Activated CD4-positive, alpha-beta memory T cell treated with anti-CD3 and anti-CD28 coated beads, Interleukin-2, amount 10 ng/mL, durations not matched to agents 7 days and 5 days (primary cell): ENCODE results near the gene STK4. TPM values are rescaled to one million over a fixed set of nuclear protein-coding genes. Genes with fewer than 3 reads are reported as not detected.
A peak's percentile ranks its signal among the peaks of the same experiment; 100 is the strongest.

ENCODE experiments used
- CTCF ChIA-PET: fragments of 350-600 bp; sonication (Branson Sonifier 250); formaldehyde crosslinking; loops from one replicate; lab custom pipeline; 2021; ENCODE audit warnings: antibody characterized with exemption, inconsistent platforms; lab: Charles Lee
- POLR2A ChIA-PET: fragments of 350-600 bp; sonication (Branson Sonifier 250); formaldehyde crosslinking; loops from one replicate; lab custom pipeline; 2021; ENCODE audit warnings: antibody characterized with exemption; lab: Charles Lee
- DNase-seq: peaks from one replicate; pipeline ENCODE4 v3.0.0-alpha.2; 2020
- H3K27ac Mint-ChIP-seq: one replicate; pipeline ENCODE4 v1.8.0; 2021; ENCODE audit warnings: mild to moderate bottlenecking, mixed read lengths
- H3K27me3 Mint-ChIP-seq: one replicate; pipeline ENCODE4 v1.8.0; 2021; ENCODE audit warnings: mixed read lengths
- H3K36me3 Mint-ChIP-seq: one replicate; pipeline ENCODE4 v1.8.0; 2021; ENCODE audit warnings: low read depth, mixed read lengths
- H3K4me1 Mint-ChIP-seq: one replicate; pipeline ENCODE4 v1.8.0; 2021; ENCODE audit warnings: mixed read lengths
- H3K4me3 Mint-ChIP-seq: one replicate; pipeline ENCODE4 v1.8.0; 2021; ENCODE audit warnings: mild to moderate bottlenecking, mixed read lengths
- H3K9me3 Mint-ChIP-seq: one replicate; pipeline ENCODE4 v1.8.0; 2021; ENCODE audit warnings: mixed read lengths
- total RNA-seq, 2 experiments: library from RNA; stranded (reverse); gene quantifications; one replicate each; pipeline ENCODE4 v1.2.3, GENCODE V29; 2021

The STK4 gene
- total RNA-seq, 2 experiments from 2014 or later: 204 to 213 TPM

- H3K27ac Mint-ChIP-seq: peak overlapping the region; percentile 28
- no peaks in the 10 kb centered on the region for H3K27me3 Mint-ChIP-seq
- POLR2A ChIA-PET: no interaction called here
- no peak overlapping the region for H3K4me3 Mint-ChIP-seq
- CTCF ChIA-PET: interaction anchor here (1.6 kb wide), 1 partner anchor 11 kb away, joined by 9 read pairs; no protein-coding TSS in a partner anchor
- peaks cover 81% of the 10 kb centered on the region for H3K36me3 Mint-ChIP-seq
- peaks cover 4% of the 10 kb centered on the region for H3K9me3 Mint-ChIP-seq
- H3K4me1 Mint-ChIP-seq: no peaks in the 10 kb centered on the region
- DNase-seq: no peak
These were observed 119.6 kb downstream of the STK4 start for GRCh38 chr20:45085867-45086266.

- Mint-ChIP-seq H3K27me3 (no peaks in the 10 kb centered on the region), H3K4me1 (no peaks in the 10 kb centered on the region), H3K4me3 (no peak overlapping the region), H3K27ac (no peak overlapping the region), H3K36me3 (peaks cover 76% of the 10 kb centered on the region), H3K9me3 (no peaks in the 10 kb centered on the region)
- CTCF ChIA-PET: interaction anchor here (0.8 to 1.6 kb wide), 2 partner anchors 8 to 9 kb away, joined by 5 to 9 read pairs; no protein-coding TSS in a partner anchor
- DNase-seq: no peak
- POLR2A ChIA-PET: interaction anchor here (0.8 kb wide), 1 partner anchor 207 kb away, joined by 3 read pairs; no protein-coding TSS in a partner anchor
These were observed 120.9 kb downstream of the STK4 start for GRCh38 chr20:45087097-45087790.

GRCh38 chr20:45087814-45088213, 121.5 kb downstream of the STK4 start:
- Mint-ChIP-seq H3K4me1 (no peaks in the 10 kb centered on the region), H3K4me3 (no peak overlapping the region), H3K36me3 (peaks cover 70% of the 10 kb centered on the region), H3K9me3 (no peaks in the 10 kb centered on the region), H3K27ac (no peak overlapping the region), H3K27me3 (no peaks in the 10 kb centered on the region)
- ChIA-PET CTCF (no interaction called here), POLR2A (no interaction called here)
- no peak for DNase-seq

GRCh38 chr20:45088247-45088646, 121.9 kb downstream of the STK4 start:
- DNase-seq: no peak
- ChIA-PET CTCF (no interaction called here), POLR2A (no interaction called here)
- Mint-ChIP-seq H3K27ac (no peak overlapping the region), H3K9me3 (no peaks in the 10 kb centered on the region), H3K36me3 (peaks cover 66% of the 10 kb centered on the region), H3K27me3 (no peaks in the 10 kb centered on the region), H3K4me3 (no peak overlapping the region), H3K4me1 (no peaks in the 10 kb centered on the region)

- Mint-ChIP-seq H3K27me3 (no peaks in the 10 kb centered on the region), H3K4me1 (no peaks in the 10 kb centered on the region), H3K36me3 (peaks cover 49% of the 10 kb centered on the region), H3K9me3 (no peaks in the 10 kb centered on the region), H3K4me3 (no peak overlapping the region), H3K27ac (no peak overlapping the region)
- ChIA-PET CTCF (no interaction called here), POLR2A (no interaction called here)
- DNase-seq: no peak
These were observed 124.2 kb downstream of the STK4 start for GRCh38 chr20:45090481-45090880.

GRCh38 chr20:45091366-45091765, 125.1 kb downstream of the STK4 start:
- CTCF ChIA-PET: no interaction called here
- Mint-ChIP-seq H3K9me3 (no peaks in the 10 kb centered on the region), H3K27me3 (no peaks in the 10 kb centered on the region), H3K4me1 (no peaks in the 10 kb centered on the region), H3K4me3 (no peak overlapping the region), H3K27ac (no peak overlapping the region), H3K36me3 (peaks cover 40% of the 10 kb centered on the region)
- POLR2A ChIA-PET: no interaction called here
- no peak for DNase-seq

GRCh38 chr20:45092898-45093297, 126.6 kb downstream of the STK4 start:
- CTCF ChIA-PET: interaction anchor here (0.5 to 7.6 kb wide), 5 partner anchors 10 to 345 kb away, joined by 3 to 75 read pairs (median 3); no protein-coding TSS in a partner anchor
- no peak overlapping the region for H3K27ac Mint-ChIP-seq
- H3K4me1 Mint-ChIP-seq: peaks cover 5% of the 10 kb centered on the region
- no peak for DNase-seq
- no peaks in the 10 kb centered on the region for H3K9me3 Mint-ChIP-seq
- H3K4me3 Mint-ChIP-seq: no peak overlapping the region
- H3K27me3 Mint-ChIP-seq: peaks cover 14% of the 10 kb centered on the region
- H3K36me3 Mint-ChIP-seq: peaks cover 29% of the 10 kb centered on the region
- POLR2A ChIA-PET: interaction anchor here (0.7 kb wide), 1 partner anchor 212 kb away, joined by 3 read pairs; no protein-coding TSS in a partner anchor

- DNase-seq: no peak
- H3K27me3 Mint-ChIP-seq: peaks cover 21% of the 10 kb centered on the region
- H3K27ac Mint-ChIP-seq: no peak overlapping the region
- CTCF ChIA-PET: interaction anchor here (1.0 to 7.6 kb wide), 7 partner anchors 11 to 198 kb away, joined by 3 to 75 read pairs (median 28); no protein-coding TSS in a partner anchor
- H3K36me3 Mint-ChIP-seq: peaks cover 20% of the 10 kb centered on the region
- peaks cover 9% of the 10 kb centered on the region for H3K4me1 Mint-ChIP-seq
- POLR2A ChIA-PET: interaction anchor here (1.2 kb wide), 1 partner anchor 52 kb away, joined by 3 read pairs; no protein-coding TSS in a partner anchor
- H3K9me3 Mint-ChIP-seq: no peaks in the 10 kb centered on the region
- H3K4me3 Mint-ChIP-seq: no peak overlapping the region
These were observed 127.9 kb downstream of the STK4 start for GRCh38 chr20:45094201-45094600.

- Mint-ChIP-seq H3K36me3 (peaks cover 16% of the 10 kb centered on the region), H3K9me3 (no peaks in the 10 kb centered on the region)
- POLR2A ChIA-PET: interaction anchor here (1.2 to 1.4 kb wide), 2 partner anchors 51 to 195 kb away, joined by 4 to 7 read pairs; no protein-coding TSS in a partner anchor
These were observed 128.7 kb downstream of the STK4 start for GRCh38 chr20:45094864-45095574.

GRCh38 chr20:45095805-45096238, 129.5 kb downstream of the STK4 start:
- ChIA-PET CTCF (interaction anchor here (0.6 to 7.6 kb wide), 33 partner anchors 9 to 411 kb away, joined by 3 to 75 read pairs (median 5); partner anchors contain the start of genes PABPC1L and WFDC5), POLR2A (interaction anchor here (0.9 to 1.4 kb wide), 4 partner anchors 17 to 195 kb away, joined by 3 to 7 read pairs (median 4); no protein-coding TSS in a partner anchor)
- Mint-ChIP-seq H3K27me3 (peaks cover 35% of the 10 kb centered on the region), H3K4me1 (peaks cover 9% of the 10 kb centered on the region), H3K27ac (no peak overlapping the region), H3K4me3 (no peak overlapping the region), H3K36me3 (peaks cover 10% of the 10 kb centered on the region), H3K9me3 (no peaks in the 10 kb centered on the region)
- peak; percentile 62 for DNase-seq

More at GRCh38 chr20:45094864-45095574, 128.7 kb downstream of the STK4 start:
- CTCF ChIA-PET: interaction anchor here (0.6 to 7.6 kb wide), 24 partner anchors 8 to 355 kb away, joined by 3 to 75 read pairs (median 5); partner anchors contain the start of genes PABPC1L and WFDC5
- Mint-ChIP-seq H3K4me1 (peaks cover 9% of the 10 kb centered on the region), H3K4me3 (no peak overlapping the region), H3K27me3 (peaks cover 29% of the 10 kb centered on the region), H3K27ac (no peak overlapping the region)
- DNase-seq: no peak

GRCh38 chr20:45096781-45097180, 130.5 kb downstream of the STK4 start:
- no peak for DNase-seq
- H3K9me3 Mint-ChIP-seq: no peaks in the 10 kb centered on the region
- H3K4me1 Mint-ChIP-seq: peaks cover 12% of the 10 kb centered on the region
- peaks cover 2% of the 10 kb centered on the region for H3K36me3 Mint-ChIP-seq
- POLR2A ChIA-PET: interaction anchor here (0.5 to 1.3 kb wide), 2 partner anchors 16 to 53 kb away, joined by 3 read pairs; no protein-coding TSS in a partner anchor
- peaks cover 41% of the 10 kb centered on the region for H3K27me3 Mint-ChIP-seq
- no peak overlapping the region for H3K4me3 Mint-ChIP-seq
- H3K27ac Mint-ChIP-seq: no peak overlapping the region
- CTCF ChIA-PET: interaction anchor here (1.0 to 7.6 kb wide), 21 partner anchors 9 to 216 kb away, joined by 3 to 75 read pairs (median 6); partner anchors contain the start of gene PABPC1L

- ChIA-PET CTCF (interaction anchor here (0.7 to 7.6 kb wide), 11 partner anchors 8 to 194 kb away, joined by 3 to 75 read pairs (median 6); partner anchors contain the start of gene PABPC1L), POLR2A (interaction anchor here (0.5 to 1.3 kb wide), 3 partner anchors 16 to 54 kb away, joined by 3 to 4 read pairs (median 3); no protein-coding TSS in a partner anchor)
- H3K27ac Mint-ChIP-seq: no peak overlapping the region
- no peaks in the 10 kb centered on the region for H3K9me3 Mint-ChIP-seq
- DNase-seq: peak; percentile 60
- peak overlapping the region; percentile 30 for H3K4me3 Mint-ChIP-seq
- peaks cover 46% of the 10 kb centered on the region for H3K27me3 Mint-ChIP-seq
- peaks cover 2% of the 10 kb centered on the region for H3K36me3 Mint-ChIP-seq
- H3K4me1 Mint-ChIP-seq: peaks cover 12% of the 10 kb centered on the region
These were observed 131.3 kb downstream of the STK4 start for GRCh38 chr20:45097485-45098102.
